Activated CD4-positive, CD25-positive, alpha-beta regulatory T cell treated with anti-CD3 and anti-CD28 coated beads, Interleukin-2, amount 50 U/mL, for 24 hours (primary cell): Measurements from ENCODE around the gene SLC39A11.
A peak's percentile ranks its signal among the peaks of the same experiment; 100 is the strongest.
"Not testable (repeated sequence)": the region's sequence is repeated elsewhere in the genome, so short reads cannot be mapped to it uniquely, and the experiment has no call there.

Source experiments
- ATAC-seq, 2 donors: fragments of 150-1000 bp; cut with Tn5 transposase; one replicate each; pipeline ENCODE4 v1.10.0; 2021; ENCODE audit warnings: mild to moderate bottlenecking in 1 of 2, moderate library complexity in 1 of 2

SLC39A11 gene

GRCh38 chr17:73071066-73071999, 21.2 kb downstream of the SLC39A11 start:
- no peak for ATAC-seq

- no peak for ATAC-seq
Observed at GRCh38 chr17:73069841-73070240, 22.6 kb downstream of the SLC39A11 start.

GRCh38 chr17:73069164-73069770, 23.2 kb downstream of the SLC39A11 start:
- no peak for ATAC-seq

GRCh38 chr17:73068322-73069153, 23.9 kb downstream of the SLC39A11 start:
- ATAC-seq: no peak

GRCh38 chr17:73067699-73068098, 24.8 kb downstream of the SLC39A11 start:
- not testable (repeated sequence) for ATAC-seq

GRCh38 chr17:73067075-73067474, 25.4 kb downstream of the SLC39A11 start:
- ATAC-seq: no peak

GRCh38 chr17:73066148-73066884, 26.2 kb downstream of the SLC39A11 start:
- ATAC-seq: no peak

GRCh38 chr17:73065376-73065775, 27.1 kb downstream of the SLC39A11 start:
- ATAC-seq: no peak

GRCh38 chr17:73064084-73064938, 28.2 kb downstream of the SLC39A11 start:
- no peak for ATAC-seq

- no peak for ATAC-seq
Observed at GRCh38 chr17:73062726-73063125, 29.8 kb downstream of the SLC39A11 start.

- no peak for ATAC-seq
Observed at GRCh38 chr17:73061161-73061560, 31.3 kb downstream of the SLC39A11 start.

GRCh38 chr17:73060721-73061120, 31.8 kb downstream of the SLC39A11 start:
- ATAC-seq: no peak

- ATAC-seq: not testable (repeated sequence)
Observed at GRCh38 chr17:73059713-73060112, 32.8 kb downstream of the SLC39A11 start.

- no peak for ATAC-seq
Observed at GRCh38 chr17:73058022-73058421, 34.5 kb downstream of the SLC39A11 start.

- ATAC-seq: no peak
Observed at GRCh38 chr17:73057196-73057595, 35.3 kb downstream of the SLC39A11 start.

GRCh38 chr17:73052923-73053322, 39.6 kb downstream of the SLC39A11 start:
- no peak for ATAC-seq

- ATAC-seq: no peak
Observed at GRCh38 chr17:73050797-73051196, 41.7 kb downstream of the SLC39A11 start.

- ATAC-seq: no peak
Observed at GRCh38 chr17:73048170-73048569, 44.3 kb downstream of the SLC39A11 start.

GRCh38 chr17:73045724-73046123, 46.8 kb downstream of the SLC39A11 start:
- ATAC-seq: no peak

- ATAC-seq: peak in 1 of 2 donors; percentile 70
Observed at GRCh38 chr17:73043686-73044581, 48.6 kb downstream of the SLC39A11 start.
